ENCODE data around the gene PROP1.

DNA sequence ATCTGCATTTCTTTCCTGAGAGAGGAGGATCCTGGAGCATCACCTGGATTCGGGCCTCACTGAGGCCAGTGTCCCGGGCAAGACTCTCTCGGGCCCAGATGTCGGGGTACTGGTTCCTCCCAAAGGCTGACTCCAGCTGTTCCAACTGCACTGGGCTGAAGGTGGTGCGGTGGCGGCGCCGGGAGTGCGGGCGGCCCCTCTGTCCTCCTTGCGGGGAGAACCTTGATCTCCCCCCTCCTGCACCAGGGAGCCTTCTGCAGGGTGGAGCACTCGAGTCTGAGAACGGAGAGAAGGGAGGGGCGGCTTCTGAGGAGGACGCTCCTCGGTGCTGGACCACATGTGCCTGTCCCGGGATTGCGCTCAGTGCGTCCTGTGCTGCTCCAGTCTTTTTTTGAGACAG lies 2.0 kb downstream of the PROP1 start:
- TF ChIP-seq CTCF (IDR thresholded peaks at IDR 0.05; ENCODE audit: insufficient read depth, low read depth, low read length) (no peak), EZH2 (IDR thresholded peaks at IDR 0.05; ENCODE audit: insufficient read depth, low read length) (no peak)
